Ascending aorta (tissue), 2 donors: Measurements from ENCODE around the gene PKN3. TPM values are rescaled to one million over a fixed set of nuclear protein-coding genes. Genes with fewer than 3 reads are reported as not detected.

Source experiments
- DNase-seq, 2 donors: peaks; one replicate each; pipeline ENCODE4 v3.0.0-alpha.2; 2019; ENCODE audit warnings: low spot score in 2 of 2
- H3K27ac ChIP-seq, 2 donors: fragments of 200-600 bp; sonication (generic); one replicate each; pipeline ENCODE4 v1.5.1; 2016 to 2017; ENCODE audit warnings: mild to moderate bottlenecking in 1 of 2
- H3K27me3 ChIP-seq: fragments of 200-600 bp; sonication (generic); one replicate; pipeline ENCODE4 v1.5.1; 2017
- H3K36me3 ChIP-seq, 2 donors: fragments of 200-600 bp; sonication (generic); one replicate each; pipeline ENCODE4 v1.5.1; 2016
- H3K4me1 ChIP-seq, 2 donors: fragments of 200-600 bp; sonication (generic); one replicate each; pipeline ENCODE4 v1.5.1; 2016 to 2017; ENCODE audit warnings: mild to moderate bottlenecking in 1 of 2
- H3K4me3 ChIP-seq, 2 donors: fragments of 200-600 bp; sonication (generic); one replicate each; pipeline ENCODE4 v1.5.1; 2016 to 2017; ENCODE audit warnings: mild to moderate bottlenecking in 1 of 2
- H3K9me3 ChIP-seq, 2 donors: fragments of 200-600 bp; sonication (generic); one replicate each; pipeline ENCODE4 v1.5.1; 2016
- intact Hi-C: fragments of 100-400 bp; cut with DNase I; formaldehyde crosslinking; loops from one replicate; pipeline ENCODE4 v1.15.1; 2023
- total RNA-seq: library from RNA; depleted of rRNA; stranded (reverse); fragments of >200 nt; gene quantifications from one replicate; pipeline ENCODE4 v1.1.0, GENCODE V29; 2016
- TF ChIP-seq, protein P1 (sequence below), 3 experiments: fragments of 200-600 bp in 2 of 3; fragments of 450-650 bp in 1 of 3; sonication (generic) in 2 of 3; IDR thresholded peaks; one replicate each; pipeline ENCODE4 v1.5.1; 2016 to 2019; ENCODE audit warnings: antibody characterized with exemption in 3 of 3, mild to moderate bottlenecking in 1 of 3, moderate library complexity in 1 of 3

Gene PKN3
- total RNA-seq, 1 donor from 2014 or later = 28.8 TPM

DNA sequence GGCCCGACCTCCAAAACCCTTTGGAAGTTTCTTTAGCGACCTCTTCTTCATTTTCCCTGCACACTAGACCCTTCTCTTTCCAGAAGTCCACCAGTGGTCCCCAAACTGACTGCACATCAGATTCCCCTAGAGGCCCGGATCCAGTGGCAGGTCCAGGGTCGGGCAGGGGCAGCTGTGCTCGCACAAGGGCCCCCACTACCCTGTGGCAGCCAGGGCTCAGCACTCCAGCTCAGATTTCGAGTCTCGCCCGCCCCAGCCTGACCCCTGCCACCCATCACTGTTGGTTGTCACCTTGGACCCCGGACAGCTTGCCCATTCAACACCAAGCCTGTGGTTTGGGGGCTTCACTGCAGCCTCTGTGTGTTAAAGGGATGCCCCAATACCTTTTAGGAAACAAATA lies 29.4 kb downstream of the PKN3 start:
- Histone ChIP-seq H3K4me3 (no peak overlapping the region), H3K36me3 (peaks cover 34 to 47% of the 10 kb centered on the region in 2 donors), H3K9me3 (no peaks in the 10 kb centered on the region), H3K27ac (no peak overlapping the region), H3K27me3 (no peaks in the 10 kb centered on the region), H3K4me1 (no peaks in the 10 kb centered on the region)
- no peak for DNase-seq
- intact Hi-C loops = no loop called here
- TF ChIP-seq, protein P1, sequence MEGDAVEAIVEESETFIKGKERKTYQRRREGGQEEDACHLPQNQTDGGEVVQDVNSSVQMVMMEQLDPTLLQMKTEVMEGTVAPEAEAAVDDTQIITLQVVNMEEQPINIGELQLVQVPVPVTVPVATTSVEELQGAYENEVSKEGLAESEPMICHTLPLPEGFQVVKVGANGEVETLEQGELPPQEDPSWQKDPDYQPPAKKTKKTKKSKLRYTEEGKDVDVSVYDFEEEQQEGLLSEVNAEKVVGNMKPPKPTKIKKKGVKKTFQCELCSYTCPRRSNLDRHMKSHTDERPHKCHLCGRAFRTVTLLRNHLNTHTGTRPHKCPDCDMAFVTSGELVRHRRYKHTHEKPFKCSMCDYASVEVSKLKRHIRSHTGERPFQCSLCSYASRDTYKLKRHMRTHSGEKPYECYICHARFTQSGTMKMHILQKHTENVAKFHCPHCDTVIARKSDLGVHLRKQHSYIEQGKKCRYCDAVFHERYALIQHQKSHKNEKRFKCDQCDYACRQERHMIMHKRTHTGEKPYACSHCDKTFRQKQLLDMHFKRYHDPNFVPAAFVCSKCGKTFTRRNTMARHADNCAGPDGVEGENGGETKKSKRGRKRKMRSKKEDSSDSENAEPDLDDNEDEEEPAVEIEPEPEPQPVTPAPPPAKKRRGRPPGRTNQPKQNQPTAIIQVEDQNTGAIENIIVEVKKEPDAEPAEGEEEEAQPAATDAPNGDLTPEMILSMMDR (IDR thresholded peaks at IDR 0.05) = no peak

DNA sequence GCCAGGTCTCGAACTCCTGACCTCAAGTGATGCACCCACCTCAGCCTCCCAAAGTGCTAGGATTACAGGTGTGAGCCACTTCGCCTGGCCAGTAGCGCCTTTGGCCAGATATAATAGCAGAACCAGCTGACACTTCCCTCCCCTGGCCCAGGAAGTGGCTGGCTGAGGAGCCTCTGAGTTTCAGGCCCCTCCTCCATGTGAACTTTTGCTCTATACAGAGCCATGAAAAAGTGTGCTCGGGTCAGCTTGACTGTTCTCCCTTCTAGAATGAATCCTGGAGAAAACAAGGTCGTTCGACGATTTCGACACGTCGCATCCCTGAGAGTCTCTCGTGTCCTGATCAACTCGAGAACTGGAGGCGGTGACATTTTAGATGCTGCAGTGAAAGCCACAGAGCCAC lies 30.3 kb downstream of the PKN3 start:
- DNase-seq = no peak
- intact Hi-C loops = no loop called here
- Histone ChIP-seq H3K9me3 (no peaks in the 10 kb centered on the region), H3K36me3 (peaks cover 38 to 53% of the 10 kb centered on the region in 2 donors), H3K4me3 (no peak overlapping the region), H3K27me3 (no peaks in the 10 kb centered on the region), H3K27ac (no peak overlapping the region), H3K4me1 (no peaks in the 10 kb centered on the region)
- TF ChIP-seq, protein P1 (IDR thresholded peaks at IDR 0.05) = no peak

DNA sequence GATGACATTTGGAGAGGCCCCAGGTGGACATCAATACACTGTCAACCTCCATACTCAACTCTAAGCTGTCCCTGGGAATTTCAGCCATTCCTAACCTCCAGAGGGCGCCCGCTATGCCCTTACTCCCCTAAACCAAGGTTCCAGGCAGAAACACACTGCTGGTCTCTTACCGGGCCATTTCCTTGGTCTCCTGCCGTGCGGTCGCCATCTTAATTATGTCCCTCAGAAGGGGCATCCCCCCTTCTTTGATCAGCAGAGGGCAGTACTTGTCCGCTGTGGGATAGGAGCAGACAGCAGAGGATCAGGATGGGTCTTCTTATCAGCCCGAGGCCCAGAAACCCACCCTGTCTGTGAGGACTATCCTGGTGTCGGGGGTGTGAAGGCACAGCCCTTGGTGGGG lies 31.0 kb downstream of the PKN3 start:
- TF ChIP-seq, protein P1 (IDR thresholded peaks at IDR 0.05) = peak; percentile 24 to 56 (median 54)
- Histone ChIP-seq H3K4me1 (no peaks in the 10 kb centered on the region), H3K36me3 (peaks cover 38 to 53% of the 10 kb centered on the region in 2 donors), H3K27me3 (no peaks in the 10 kb centered on the region), H3K27ac (no peak overlapping the region), H3K9me3 (no peaks in the 10 kb centered on the region), H3K4me3 (no peak overlapping the region)
- intact Hi-C loops = no loop called here
- DNase-seq = no peak

DNA sequence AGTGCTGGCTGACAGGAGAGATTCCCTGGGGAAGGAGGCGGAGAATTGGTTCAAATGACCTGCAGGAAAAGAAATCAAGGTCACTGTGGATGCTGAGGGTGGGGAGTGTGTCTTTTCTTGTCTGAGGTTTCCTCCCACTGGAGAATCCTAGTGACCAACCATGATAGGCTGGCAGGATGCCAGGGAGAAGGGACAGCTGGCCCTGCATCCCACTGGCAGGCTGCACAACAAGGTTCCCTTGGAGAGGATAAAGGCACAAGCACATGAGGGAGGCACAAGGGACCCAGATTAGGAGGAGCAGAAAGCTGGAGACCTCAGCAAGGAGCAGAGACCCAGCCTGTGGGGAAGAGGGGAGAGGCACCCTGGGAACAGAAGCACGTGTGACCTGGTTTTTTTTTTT lies 33.1 kb downstream of the PKN3 start:
- Histone ChIP-seq H3K4me3 (no peak overlapping the region), H3K27ac (no peak overlapping the region), H3K9me3 (no peaks in the 10 kb centered on the region), H3K27me3 (no peaks in the 10 kb centered on the region), H3K36me3 (peaks cover 53 to 64% of the 10 kb centered on the region in 2 donors), H3K4me1 (no peaks in the 10 kb centered on the region)
- DNase-seq = no peak
- TF ChIP-seq, protein P1 (IDR thresholded peaks at IDR 0.05) = no peak
- intact Hi-C loops = no loop called here

DNA sequence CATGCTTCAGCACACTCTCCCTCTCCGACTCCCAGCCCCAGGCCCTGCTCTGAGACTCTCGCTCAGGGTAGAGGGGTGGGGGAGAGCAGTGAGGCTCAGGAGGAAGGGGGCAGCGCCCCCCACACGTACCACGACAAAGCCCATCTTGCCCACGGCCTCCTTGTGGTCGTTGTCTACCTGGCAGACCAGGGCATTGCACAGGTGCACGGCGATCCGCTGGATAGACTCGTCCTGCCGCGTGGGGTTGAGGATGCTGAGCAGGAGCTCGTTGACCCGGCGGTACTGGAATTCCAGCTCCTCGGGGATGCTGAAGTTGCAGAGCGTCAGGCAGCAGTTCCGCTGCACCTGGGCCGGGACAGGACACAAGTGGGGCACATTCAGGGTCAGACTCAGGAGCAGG lies 40.1 kb downstream of the PKN3 start:
- peaks cover 33 to 61% of the 10 kb centered on the region in 2 donors for H3K36me3 ChIP-seq
- intact Hi-C loops = no loop called here

More for the DNA sequence above, 40.1 kb downstream of the PKN3 start:
- TF ChIP-seq, protein P1 (IDR thresholded peaks at IDR 0.05) = no peak
- Histone ChIP-seq H3K4me1 (no peaks in the 10 kb centered on the region), H3K27me3 (no peaks in the 10 kb centered on the region), H3K9me3 (no peaks in the 10 kb centered on the region), H3K4me3 (no peak overlapping the region), H3K27ac (no peak overlapping the region)
- DNase-seq = no peak
